ENCODE measurements around the gene CEP41.

Gene CEP41

GRCh38 chr7:130346941-130347340, 93.9 kb downstream of the CEP41 start:
- no peak for TF ChIP-seq CTCF (IDR thresholded peaks at IDR 0.05; ENCODE audit: control insufficient read depth, extremely low read depth, insufficient read depth)
- DNase-seq (ENCODE audit: low read depth): no peak
- H3K4me3 ChIP-seq (ENCODE audit: low read depth, low read length): no peak overlapping the region

- no peak for TF ChIP-seq CTCF (IDR thresholded peaks at IDR 0.05; ENCODE audit: control insufficient read depth, extremely low read depth, insufficient read depth)
- H3K4me3 ChIP-seq (ENCODE audit: low read depth, low read length): no peak overlapping the region
Measured at GRCh38 chr7:130346177-130346905, 94.5 kb downstream of the CEP41 start.

GRCh38 chr7:130345725-130346124, 95.1 kb downstream of the CEP41 start:
- DNase-seq (ENCODE audit: low read depth): no peak
- no peak overlapping the region for H3K4me3 ChIP-seq (ENCODE audit: low read depth, low read length)

More at GRCh38 chr7:130346177-130346905, 94.5 kb downstream of the CEP41 start:
- DNase-seq (ENCODE audit: low read depth): no peak

GRCh38 chr7:130345136-130345535, 95.7 kb downstream of the CEP41 start:
- no peak overlapping the region for H3K4me3 ChIP-seq (ENCODE audit: low read depth, low read length)
- TF ChIP-seq CTCF (IDR thresholded peaks at IDR 0.05; ENCODE audit: control insufficient read depth, extremely low read depth, insufficient read depth): no peak
- no peak for DNase-seq (ENCODE audit: low read depth)

More at GRCh38 chr7:130345725-130346124, 95.1 kb downstream of the CEP41 start:
- no peak for TF ChIP-seq CTCF (IDR thresholded peaks at IDR 0.05; ENCODE audit: control insufficient read depth, extremely low read depth, insufficient read depth)

GRCh38 chr7:130344271-130344866, 96.4 kb downstream of the CEP41 start, which contains the start of gene CPA5:
Gene CPA5 (plus strand): TSS chr7:130344816. CDS start chr7:130346486, 1,670 bp downstream.
- TF ChIP-seq CTCF (IDR thresholded peaks at IDR 0.05; ENCODE audit: control insufficient read depth, extremely low read depth, insufficient read depth): no peak
- H3K4me3 ChIP-seq (ENCODE audit: low read depth, low read length): no peak within 1 kb of the TSS
- DNase-seq (ENCODE audit: low read depth): no peak
